Stimulated activated CD4-positive, alpha-beta T cell treated with anti-CD3 and anti-CD28 coated beads, Interleukin-2, amount 100 ng/mL, for 4 hours (primary cell): ENCODE measurements around the gene CALY.
A peak's percentile ranks its signal among the peaks of the same experiment; 100 is the strongest.

Experiments used
- DNase-seq: peaks from one replicate; pipeline ENCODE4 v3.0.0-alpha.2; 2020; ENCODE audit warnings: low read depth

The CALY gene

GRCh38 chr10:133310399-133310755 lies 26.3 kb downstream of the CALY start:
- no peak for DNase-seq

- DNase-seq = no peak
Observed at GRCh38 chr10:133309720-133310398, 26.8 kb downstream of the CALY start.

- DNase-seq = peak; percentile 87
Observed at GRCh38 chr10:133309100-133309719, 27.5 kb downstream of the CALY start.

GRCh38 chr10:133308421-133309099 lies 28.1 kb downstream of the CALY start, which contains the start of the genes TUBGCP2 and ZNF511:
TUBGCP2 (minus strand) TSS chr10:133308872; CDS start chr10:133302941, 5,931 bp downstream.
ZNF511 (plus strand) TSS chr10:133308914; CDS start chr10:133308944, 30 bp downstream.
- DNase-seq = peak; percentile 84

- DNase-seq = peak; percentile 83
Observed at GRCh38 chr10:133307776-133308420, 28.8 kb downstream of the CALY start.

GRCh38 chr10:133306941-133307379 lies 29.7 kb downstream of the CALY start:
- no peak for DNase-seq

GRCh38 chr10:133306097-133306476 lies 30.6 kb downstream of the CALY start:
- no peak for DNase-seq

- DNase-seq = no peak
Observed at GRCh38 chr10:133303206-133303605, 33.5 kb downstream of the CALY start.

GRCh38 chr10:133302230-133302629 lies 34.5 kb downstream of the CALY start:
- DNase-seq = no peak

GRCh38 chr10:133299738-133300137 lies 37.0 kb downstream of the CALY start:
- DNase-seq = no peak

GRCh38 chr10:133299224-133299623 lies 37.5 kb downstream of the CALY start:
- DNase-seq = no peak

- DNase-seq = no peak
Observed at GRCh38 chr10:133298466-133298865, 38.2 kb downstream of the CALY start.

- no peak for DNase-seq
Observed at GRCh38 chr10:133297504-133297903, 39.2 kb downstream of the CALY start.

GRCh38 chr10:133295426-133296320 lies 41.0 kb downstream of the CALY start:
- no peak for DNase-seq

GRCh38 chr10:133294189-133294588 lies 42.5 kb downstream of the CALY start:
- no peak for DNase-seq

GRCh38 chr10:133293810-133294119 lies 42.9 kb downstream of the CALY start:
- DNase-seq = no peak

GRCh38 chr10:133292919-133293809 lies 43.5 kb downstream of the CALY start:
- DNase-seq = no peak

- DNase-seq = no peak
Observed at GRCh38 chr10:133289761-133290160, 46.9 kb downstream of the CALY start.

GRCh38 chr10:133287832-133288500 lies 48.7 kb downstream of the CALY start:
- no peak for DNase-seq

- no peak for DNase-seq
Observed at GRCh38 chr10:133286366-133286765, 50.3 kb downstream of the CALY start.
